ENCODE data around the gene LRCOL1.

The LRCOL1 gene

GRCh38 chr12:132624910-132625630, 14.7 kb upstream of the LRCOL1 start:
- TF ChIP-seq CTCF (IDR thresholded peaks at IDR 0.05; ENCODE audit: insufficient read depth, low read length, missing control alignments) = no peak
- ChIA-PET POLR2A (no interaction called here), CTCF (interaction anchor here (1.0 to 1.9 kb wide), 6 partner anchors 11 to 471 kb away, joined by 3 to 9 read pairs (median 4); no protein-coding TSS in a partner anchor)
- H3K4me3 ChIP-seq (ENCODE audit: low read depth, low read length) = no peak overlapping the region
- DNase-seq (ENCODE audit: low read depth, low spot score) = no peak

- ChIA-PET POLR2A (no interaction called here), CTCF (interaction anchor here (1.3 to 1.6 kb wide), 2 partner anchors 10 to 14 kb away, joined by 4 to 7 read pairs; no protein-coding TSS in a partner anchor)
- no peak for TF ChIP-seq CTCF (IDR thresholded peaks at IDR 0.05; ENCODE audit: insufficient read depth, low read length, missing control alignments)
- no peak for DNase-seq (ENCODE audit: low read depth, low spot score)
- H3K4me3 ChIP-seq (ENCODE audit: low read depth, low read length) = no peak overlapping the region
Measured at GRCh38 chr12:132624186-132624855, 13.9 kb upstream of the LRCOL1 start.

- ChIA-PET POLR2A (no interaction called here), CTCF (interaction anchor here (1.1 to 15.6 kb wide), 5 partner anchors 8 to 208 kb away, joined by 3 to 214 read pairs (median 12); partner anchors contain the start of gene LRCOL1)
- DNase-seq (ENCODE audit: low read depth, low spot score) = no peak
- no peak for TF ChIP-seq CTCF (IDR thresholded peaks at IDR 0.05; ENCODE audit: insufficient read depth, low read length, missing control alignments)
- no peak overlapping the region for H3K4me3 ChIP-seq (ENCODE audit: low read depth, low read length)
Measured at GRCh38 chr12:132623072-132623869, 12.9 kb upstream of the LRCOL1 start.

GRCh38 chr12:132622437-132623071, 12.2 kb upstream of the LRCOL1 start:
- CTCF ChIA-PET = interaction anchor here (1.1 to 15.6 kb wide), 5 partner anchors 7 to 208 kb away, joined by 3 to 214 read pairs (median 12); partner anchors contain the start of gene LRCOL1
- no peak overlapping the region for H3K4me3 ChIP-seq (ENCODE audit: low read depth, low read length)
- POLR2A ChIA-PET = no interaction called here
- no peak for TF ChIP-seq CTCF (IDR thresholded peaks at IDR 0.05; ENCODE audit: insufficient read depth, low read length, missing control alignments)
- peak; percentile 46 for DNase-seq (ENCODE audit: low read depth, low spot score)

- POLR2A ChIA-PET = no interaction called here
- H3K4me3 ChIP-seq (ENCODE audit: low read depth, low read length) = no peak overlapping the region
- DNase-seq (ENCODE audit: low read depth, low spot score) = no peak
- CTCF ChIA-PET = interaction anchor here (1.1 to 15.6 kb wide), 6 partner anchors 10 to 207 kb away, joined by 3 to 214 read pairs (median 8); partner anchors contain the start of gene LRCOL1
- TF ChIP-seq CTCF (IDR thresholded peaks at IDR 0.05; ENCODE audit: insufficient read depth, low read length, missing control alignments) = no peak
Measured at GRCh38 chr12:132621657-132622435, 11.5 kb upstream of the LRCOL1 start.

Measured in AG04449 (cell line).